Measurements from ENCODE around the gene ABLIM3.
A peak's percentile ranks its signal among the peaks of the same experiment; 100 is the strongest.

ABLIM3 gene

DNA sequence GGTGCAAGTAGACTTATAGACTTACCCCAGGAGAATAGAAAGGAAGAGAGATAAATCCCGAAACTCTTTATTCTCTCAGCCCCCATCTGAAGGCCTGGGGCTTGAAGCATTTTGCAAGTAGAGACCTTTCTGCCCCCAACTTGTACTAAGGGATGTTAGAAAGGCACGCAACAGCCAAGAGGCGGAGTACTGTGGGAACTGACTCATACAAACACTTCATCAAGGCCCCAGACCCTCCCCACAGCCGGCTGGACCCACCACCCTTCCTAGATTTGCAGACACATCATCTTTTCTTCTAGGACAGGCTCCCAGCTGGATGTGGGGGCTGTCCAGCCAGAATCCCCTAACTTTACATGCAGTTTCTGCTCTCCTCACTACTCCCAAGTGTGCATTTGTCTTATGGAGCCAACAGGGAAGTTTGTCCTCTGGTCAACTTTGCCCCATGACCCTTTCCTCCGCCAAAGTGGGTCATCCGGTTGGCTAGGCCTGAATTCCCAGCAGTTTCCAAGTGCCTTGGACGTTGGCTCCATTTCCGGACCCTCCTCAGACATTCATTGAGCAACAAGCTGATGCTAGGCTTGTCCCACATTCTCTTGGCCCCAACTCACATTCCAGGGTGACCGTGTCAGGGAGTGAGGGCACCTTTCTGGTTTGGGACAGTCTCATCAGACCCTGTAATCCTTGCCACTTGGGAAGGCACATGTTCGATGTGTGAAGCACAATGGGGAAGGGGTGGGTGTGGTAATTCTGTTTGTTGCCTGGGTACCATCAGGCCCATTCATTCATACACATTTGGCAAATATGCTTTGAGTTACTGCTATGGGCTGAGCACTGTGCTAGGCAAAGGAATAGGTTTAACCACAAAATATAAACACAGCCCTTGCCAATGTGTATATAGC is 64.6 kb downstream of the ABLIM3 start:
- TF ChIP-seq, protein P1, sequence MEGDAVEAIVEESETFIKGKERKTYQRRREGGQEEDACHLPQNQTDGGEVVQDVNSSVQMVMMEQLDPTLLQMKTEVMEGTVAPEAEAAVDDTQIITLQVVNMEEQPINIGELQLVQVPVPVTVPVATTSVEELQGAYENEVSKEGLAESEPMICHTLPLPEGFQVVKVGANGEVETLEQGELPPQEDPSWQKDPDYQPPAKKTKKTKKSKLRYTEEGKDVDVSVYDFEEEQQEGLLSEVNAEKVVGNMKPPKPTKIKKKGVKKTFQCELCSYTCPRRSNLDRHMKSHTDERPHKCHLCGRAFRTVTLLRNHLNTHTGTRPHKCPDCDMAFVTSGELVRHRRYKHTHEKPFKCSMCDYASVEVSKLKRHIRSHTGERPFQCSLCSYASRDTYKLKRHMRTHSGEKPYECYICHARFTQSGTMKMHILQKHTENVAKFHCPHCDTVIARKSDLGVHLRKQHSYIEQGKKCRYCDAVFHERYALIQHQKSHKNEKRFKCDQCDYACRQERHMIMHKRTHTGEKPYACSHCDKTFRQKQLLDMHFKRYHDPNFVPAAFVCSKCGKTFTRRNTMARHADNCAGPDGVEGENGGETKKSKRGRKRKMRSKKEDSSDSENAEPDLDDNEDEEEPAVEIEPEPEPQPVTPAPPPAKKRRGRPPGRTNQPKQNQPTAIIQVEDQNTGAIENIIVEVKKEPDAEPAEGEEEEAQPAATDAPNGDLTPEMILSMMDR (IDR thresholded peaks at IDR 0.05; ENCODE audit: low read depth, low read length) = no peak
- DNase-seq (ENCODE audit: extremely low read depth, low read depth) = peak; percentile 72

DNA sequence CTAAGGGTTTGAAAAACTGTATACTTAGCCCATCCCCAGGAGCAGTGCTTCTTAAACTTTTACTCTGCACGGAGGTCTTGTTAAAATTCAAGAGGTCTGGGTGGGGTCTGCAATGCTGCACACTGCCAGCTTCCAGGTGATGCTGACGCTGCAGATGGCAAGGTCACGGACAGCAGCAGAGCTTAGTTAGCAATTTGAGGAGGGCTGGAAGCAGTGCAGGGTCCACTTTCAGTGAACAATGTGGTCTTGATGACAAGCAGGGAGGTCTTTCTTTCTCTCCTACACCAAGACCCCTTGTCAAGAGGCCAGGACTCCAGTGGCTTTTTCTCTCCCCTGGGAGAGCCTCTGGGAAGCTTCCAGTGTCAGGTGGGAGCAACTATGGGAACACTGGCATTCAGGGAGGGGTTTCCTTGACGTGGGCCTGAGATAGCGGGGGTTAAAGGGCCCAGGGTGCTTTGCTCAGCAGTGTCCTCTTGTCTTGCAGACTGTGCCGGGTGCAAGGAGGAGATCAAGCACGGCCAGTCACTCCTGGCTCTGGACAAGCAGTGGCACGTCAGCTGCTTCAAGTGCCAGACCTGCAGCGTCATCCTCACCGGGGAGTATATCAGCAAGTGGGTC is 65.3 kb downstream of the ABLIM3 start:
- no peak for DNase-seq (ENCODE audit: extremely low read depth, low read depth)
- TF ChIP-seq, protein P1 (IDR thresholded peaks at IDR 0.05; ENCODE audit: low read depth, low read length) = no peak

DNA sequence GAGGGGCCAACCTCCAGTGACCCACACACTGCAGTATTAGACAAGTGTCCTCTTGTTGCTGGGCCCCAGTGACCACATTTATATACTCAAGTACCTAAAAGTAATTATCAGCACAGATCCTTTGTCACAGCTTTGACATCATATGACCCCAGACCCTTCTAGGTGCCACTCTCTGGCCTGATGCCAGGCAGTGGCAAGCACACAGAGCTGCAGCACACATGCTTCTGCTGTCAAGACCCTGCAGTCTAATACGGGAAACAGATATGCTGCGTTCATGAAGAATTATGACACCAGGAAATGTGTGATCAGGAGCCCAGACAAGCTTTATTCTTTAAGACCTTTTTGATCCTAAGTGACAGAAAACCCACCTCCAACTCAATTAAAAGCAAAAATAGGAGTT is 66.5 kb downstream of the ABLIM3 start:
- TF ChIP-seq, protein P1 (IDR thresholded peaks at IDR 0.05; ENCODE audit: low read depth, low read length) = no peak
- DNase-seq (ENCODE audit: extremely low read depth, low read depth) = no peak

DNA sequence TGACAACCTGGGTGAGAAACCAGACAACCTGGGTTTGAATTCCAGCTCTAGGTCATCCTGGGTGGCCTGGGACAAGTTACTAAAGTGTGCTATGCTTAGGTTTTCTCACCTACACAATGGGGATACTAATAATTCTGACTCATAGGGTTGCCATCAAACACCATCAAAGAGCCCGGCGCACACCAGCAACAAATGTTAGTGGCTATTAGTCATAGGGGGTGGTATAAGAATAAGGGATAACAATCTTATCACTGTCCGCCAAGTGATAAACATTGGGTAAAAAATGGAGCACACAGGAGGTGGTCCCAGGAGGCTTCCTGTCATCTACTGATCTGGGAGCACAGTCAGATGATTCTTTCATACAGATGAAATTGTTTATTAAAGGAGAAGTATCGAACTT is 68.9 kb downstream of the ABLIM3 start:
- no peak for DNase-seq (ENCODE audit: extremely low read depth, low read depth)
- TF ChIP-seq, protein P1 (IDR thresholded peaks at IDR 0.05; ENCODE audit: low read depth, low read length) = no peak

DNA sequence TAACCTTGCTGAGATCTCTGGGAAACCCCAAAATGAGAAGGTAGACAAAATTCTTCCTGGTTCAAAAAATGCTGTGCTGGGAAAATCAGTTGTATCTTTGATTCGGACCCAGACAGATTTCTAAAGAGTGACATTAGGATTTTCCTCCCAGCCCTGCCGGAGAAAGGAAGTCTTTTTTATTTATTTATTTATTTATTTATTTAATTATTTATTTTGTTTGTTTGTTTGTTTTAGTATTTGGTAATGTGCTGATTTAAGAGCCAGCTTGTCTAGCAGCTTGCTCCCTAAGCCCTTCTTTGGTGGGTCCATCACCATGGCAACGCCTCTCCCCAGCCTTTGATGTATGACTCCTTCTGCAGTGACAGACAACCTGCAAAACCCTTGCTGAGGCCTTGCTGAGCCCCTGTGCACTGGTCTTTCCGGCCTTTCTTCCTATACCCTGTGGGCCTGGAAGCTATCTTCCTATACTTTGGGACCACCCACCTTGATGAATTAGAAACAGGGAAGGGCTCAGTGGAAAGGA is 69.7 kb downstream of the ABLIM3 start:
- TF ChIP-seq, protein P1 (IDR thresholded peaks at IDR 0.05; ENCODE audit: low read depth, low read length) = no peak
- no peak for DNase-seq (ENCODE audit: extremely low read depth, low read depth)

DNA sequence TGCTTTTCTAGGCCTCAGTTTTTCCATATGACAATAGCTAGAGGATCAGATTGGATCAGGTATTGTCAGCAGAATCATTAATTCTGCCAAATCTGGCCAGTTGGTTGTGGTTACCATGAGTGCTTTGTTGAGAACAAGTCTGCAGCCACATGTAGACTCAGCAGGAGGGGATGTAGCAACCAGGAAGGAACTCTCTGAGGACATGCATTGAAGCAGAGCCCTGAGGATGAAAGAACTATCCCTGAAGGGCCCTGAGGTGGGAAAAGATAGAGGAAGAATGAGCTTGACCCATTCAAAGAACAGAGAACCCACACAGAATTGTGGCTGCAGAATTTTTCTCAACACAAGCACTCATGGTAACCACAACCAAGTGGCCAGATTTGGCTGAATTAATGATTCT is 70.3 kb downstream of the ABLIM3 start:
- TF ChIP-seq, protein P1 (IDR thresholded peaks at IDR 0.05; ENCODE audit: low read depth, low read length) = no peak
- no peak for DNase-seq (ENCODE audit: extremely low read depth, low read depth)
